GM12878 (cell line): ENCODE results near the gene PDE3B. TPM values are rescaled to one million over a fixed set of nuclear protein-coding genes. Genes with fewer than 3 reads are reported as not detected.

Experiments used
- ATAC-seq: fragments of 200-7000 bp; cut with Tn5 transposase; 3 replicates; pipeline ENCODE4 v1.9.1; 2020; ENCODE audit warnings: mild to moderate bottlenecking, moderate library complexity
- BruUV-seq: library from RNA; stranded (reverse); fragments of 400-500 nt; replicated peaks from 2 replicates; lab custom pipeline; 2021; lab: Mats Ljungman, UMichigan
- CTCF ChIA-PET: fragments of 300-600 bp; sonication (Branson Sonifier 250); formaldehyde crosslinking; extraction: SDS; loops from one replicate; lab custom pipeline; 2021; ENCODE audit warnings: inconsistent platforms; lab: Yijun Ruan, JAX
- POLR2A ChIA-PET: fragments of 350-600 bp; formaldehyde crosslinking; extraction: SDS; loops from one replicate; lab custom pipeline; 2021; ENCODE audit warnings: inconsistent platforms; lab: Charles Lee
- RAD21 ChIA-PET: fragments of 300-600 bp; sonication (Branson Sonifier 250); formaldehyde crosslinking; loops from one replicate; lab custom pipeline; 2023; ENCODE audit warnings: antibody characterized with exemption; ENCODE audit not compliant: unreplicated experiment; lab: Charles Lee
- SMC1A ChIA-PET: fragments of 300-600 bp; sonication (Branson Sonifier 250); formaldehyde crosslinking; loops from one replicate; lab custom pipeline; 2023; ENCODE audit not compliant: unreplicated experiment, uncharacterized antibody; lab: Charles Lee
- DNase-seq: peaks from one replicate; pipeline ENCODE4 v3.0.0-alpha.2; 2011; ENCODE audit warnings: low read depth, low spot score
- FAIRE-seq: peaks from 3 replicates; lab custom pipeline; 2011; peaks lifted over from hg19 to GRCh38; lab: Jason Lieb, UNC
- H2AFZ ChIP-seq: 2 replicates; pipeline ENCODE4 v1.6.0; 2011; ENCODE audit warnings: low read depth, low read length, control low read depth; ENCODE audit not compliant: control insufficient read depth
- H3K27ac ChIP-seq: 2 replicates; pipeline ENCODE4 v1.5.1; 2011; ENCODE audit warnings: control low read depth; ENCODE audit not compliant: control insufficient read depth, insufficient read depth
- H3K27me3 ChIP-seq, 2 experiments: replicated peaks in 1 of 2; 2 replicates each; pipeline versions ENCODE4 v1.6.0 to v1.6.1; 2011; ENCODE audit warnings: low read length in 1 of 2; ENCODE audit not compliant: control insufficient read depth in 2 of 2, insufficient read depth in 2 of 2
- H3K36me3 ChIP-seq, 2 experiments: 2 replicates each; pipeline ENCODE4 v1.5.1; 2011; ENCODE audit warnings: low read length in 1 of 2; ENCODE audit not compliant: control insufficient read depth in 2 of 2, insufficient read depth in 2 of 2
- H3K4me1 ChIP-seq: 2 replicates; pipeline ENCODE4 v1.6.1; 2011; ENCODE audit warnings: mild to moderate bottlenecking, low read length, moderate library complexity, mixed read lengths; ENCODE audit not compliant: control insufficient read depth, insufficient read depth
- H3K4me2 ChIP-seq: 2 replicates; pipeline ENCODE4 v1.6.0; 2011; ENCODE audit warnings: control low read depth; ENCODE audit not compliant: control insufficient read depth, insufficient read depth
- H3K4me3 ChIP-seq: fragments of 200-600 bp; sonication (generic); 2 replicates; pipeline ENCODE4 v1.5.1; 2016
- H3K79me2 ChIP-seq: 2 replicates; pipeline ENCODE4 v1.6.0; 2011; ENCODE audit warnings: low read length; ENCODE audit not compliant: control insufficient read depth, insufficient read depth
- H3K9ac ChIP-seq: 2 replicates; pipeline ENCODE4 v1.8.0; 2011; ENCODE audit warnings: low read length, control low read depth, mixed read lengths; ENCODE audit not compliant: control insufficient read depth, insufficient read depth
- H3K9me3 ChIP-seq: replicated peaks from 3 replicates; pipeline ENCODE4 v1.5.1; 2011; ENCODE audit warnings: mild to moderate bottlenecking, low read length; ENCODE audit not compliant: control insufficient read depth, insufficient read depth
- H4K20me1 ChIP-seq: 2 replicates; pipeline ENCODE4 v1.6.0; 2011; ENCODE audit not compliant: control insufficient read depth, insufficient read depth
- CBX3 ChIP-seq: fragments of 200-600 bp; sonication (generic); IDR thresholded peaks from 2 replicates; pipeline ENCODE4 v1.6.1; 2016; ENCODE audit warnings: low read depth, borderline replicate concordance
- EGR1 ChIP-seq, 2 experiments: IDR thresholded peaks; 1 replicate in 1 of 2; 2 replicates in 1 of 2; pipeline ENCODE4 v1.6.1; 2011 to 2012; ENCODE audit warnings: low read depth in 2 of 2, low read length in 2 of 2, borderline replicate concordance in 1 of 2, mild to moderate bottlenecking in 1 of 2, moderate library complexity in 1 of 2
- MYC ChIP-seq: IDR thresholded peaks from 2 replicates; pipeline ENCODE4 v1.6.1; 2011; ENCODE audit warnings: mild to moderate bottlenecking, low read length, moderate library complexity, inconsistent platforms; ENCODE audit not compliant: insufficient read depth, insufficient replicate concordance, insufficient read length, severe bottlenecking
- NBN ChIP-seq: fragments of 450-650 bp; IDR thresholded peaks from 2 replicates; pipeline ENCODE4 v1.6.1; 2016
- PBX3 ChIP-seq: IDR thresholded peaks from 2 replicates; pipeline ENCODE4 v1.6.1; 2011; ENCODE audit warnings: mild to moderate bottlenecking, low read depth, low read length, moderate library complexity; ENCODE audit not compliant: insufficient replicate concordance
- PML ChIP-seq: IDR thresholded peaks from 2 replicates; pipeline ENCODE4 v1.6.1; 2012; ENCODE audit warnings: low read length, inconsistent platforms
- SIN3A ChIP-seq: IDR thresholded peaks from 2 replicates; pipeline ENCODE4 v1.6.1; 2012; ENCODE audit warnings: low read depth, low read length, improper control_type of control experiment
- ZBTB4 ChIP-seq: fragments of 450-650 bp; formaldehyde crosslinking; IDR thresholded peaks from 2 replicates; pipeline ENCODE4 v1.4.0; 2022; ENCODE audit warnings: mild to moderate bottlenecking, moderate library complexity
- WGBS: methylation state at CpG from one replicate; pipeline ENCODE4 v1.1.6; 2016; ENCODE audit warnings: low lambda C conversion rate; ENCODE audit not compliant: insufficient replicate concordance, insufficient coverage; ENCODE audit errors: missing lambda C conversion rate; 5-methylcytosine and 5-hydroxymethylcytosine counted together
- in situ Hi-C: fragments of 300-500 bp; cut with MboI; formaldehyde crosslinking; loops from 9 replicates; pipeline ENCODE4 v1.14.3; 2018; ENCODE audit warnings: mixed read lengths
- intact Hi-C: fragments of 100-400 bp; cut with micrococcal nuclease; formaldehyde crosslinking; loops from one replicate; pipeline ENCODE4 v1.14.2; 2022; ENCODE audit not compliant: unreplicated experiment
- polyA plus RNA-seq, 11 experiments: library from polyadenylated mRNA; depleted of rRNA in 4 of 11; unstranded in 6 of 11; stranded (reverse) in 5 of 11; fragments of >200 nt; fragmentation: Nextera tagmentation in 4 of 11; fragmentation: Illumina TruSeq in 1 of 11; extraction: Ambion mirVana in 4 of 11; extraction: Trizol in 1 of 11; gene quantifications; 1 replicate in 1 of 11; 2 replicates in 10 of 11; pipeline versions ENCODE4 v1.2.1 to v1.2.3, GENCODE V29; 2011 to 2016; ENCODE audit warnings: inconsistent platforms in 2 of 11, missing spikeins in 2 of 11, low read depth in 1 of 11
- total RNA-seq, 4 experiments: library from RNA; depleted of rRNA in 3 of 4; stranded (reverse); fragments of >200 nt in 3 of 4; fragmentation: Illumina TruSeq in 1 of 4; extraction: Trizol in 1 of 4; gene quantifications; 2 replicates each; pipeline versions ENCODE4 v1.2.1 to v1.2.3, GENCODE V29; 2013 to 2021
- TF ChIP-seq, protein P1 (sequence below), 3 experiments: IDR thresholded peaks in 2 of 3; conservative IDR thresholded peaks in 1 of 3; 2 replicates each; pipeline ENCODE4 v1.5.1; 2011; ENCODE audit warnings: low read depth in 3 of 3, low read length in 3 of 3, mild to moderate bottlenecking in 3 of 3, control low read depth in 2 of 3, moderate library complexity in 2 of 3, inconsistent platforms in 1 of 3, mixed read lengths in 1 of 3; ENCODE audit not compliant: control insufficient read depth in 2 of 3, insufficient read depth in 1 of 3; ENCODE audit errors: extremely low read depth in 1 of 3

PDE3B gene
- total and polyA plus RNA-seq, 10 of the 15 experiments (the other 5 are each of a cell fraction or from before 2014, with no cell fraction given): 0.04 to 3.1 (median 1.9) TPM

- DNase-seq: no peak
- BruUV-seq: no TSS peak
- Histone ChIP-seq H3K4me1 (no peaks in the 10 kb centered on the region), H3K79me2 (no peaks in the 10 kb centered on the region), H3K9me3 (no peaks in the 10 kb centered on the region; the same call in 2 of the 3 replicates), H4K20me1 (no peaks in the 10 kb centered on the region), H3K4me2 (no peak overlapping the region), H3K27me3 (no peaks in the 10 kb centered on the region; a peak in 1 of 4 replicates), H3K9ac (no peak overlapping the region), H3K36me3 (no peaks in the 10 kb centered on the region), H3K27ac (no peak overlapping the region), H2AFZ (no peak overlapping the region), H3K4me3 (no peak overlapping the region)
- ChIA-PET CTCF (interaction anchor here (1.3 kb wide), 1 partner anchor 49 kb away, joined by 5 read pairs; no protein-coding TSS in a partner anchor), SMC1A (no interaction called here), RAD21 (no interaction called here), POLR2A (no interaction called here)
- no peak for TF ChIP-seq PBX3
- no peak for TF ChIP-seq EGR1 (IDR thresholded peaks at IDR 0.05; ENCODE audit: borderline replicate concordance in 1 of 2, low read depth in 2 of 2, low read length in 2 of 2)
- TF ChIP-seq CBX3: no peak
- no peak for TF ChIP-seq MYC
- TF ChIP-seq, protein P1, sequence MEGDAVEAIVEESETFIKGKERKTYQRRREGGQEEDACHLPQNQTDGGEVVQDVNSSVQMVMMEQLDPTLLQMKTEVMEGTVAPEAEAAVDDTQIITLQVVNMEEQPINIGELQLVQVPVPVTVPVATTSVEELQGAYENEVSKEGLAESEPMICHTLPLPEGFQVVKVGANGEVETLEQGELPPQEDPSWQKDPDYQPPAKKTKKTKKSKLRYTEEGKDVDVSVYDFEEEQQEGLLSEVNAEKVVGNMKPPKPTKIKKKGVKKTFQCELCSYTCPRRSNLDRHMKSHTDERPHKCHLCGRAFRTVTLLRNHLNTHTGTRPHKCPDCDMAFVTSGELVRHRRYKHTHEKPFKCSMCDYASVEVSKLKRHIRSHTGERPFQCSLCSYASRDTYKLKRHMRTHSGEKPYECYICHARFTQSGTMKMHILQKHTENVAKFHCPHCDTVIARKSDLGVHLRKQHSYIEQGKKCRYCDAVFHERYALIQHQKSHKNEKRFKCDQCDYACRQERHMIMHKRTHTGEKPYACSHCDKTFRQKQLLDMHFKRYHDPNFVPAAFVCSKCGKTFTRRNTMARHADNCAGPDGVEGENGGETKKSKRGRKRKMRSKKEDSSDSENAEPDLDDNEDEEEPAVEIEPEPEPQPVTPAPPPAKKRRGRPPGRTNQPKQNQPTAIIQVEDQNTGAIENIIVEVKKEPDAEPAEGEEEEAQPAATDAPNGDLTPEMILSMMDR (IDR thresholded peaks at IDR 0.05 in 2 of 3, conservative IDR thresholded peaks at IDR 0.05 in 1 of 3; ENCODE audit: control insufficient read depth in 2 of 3, extremely low read depth in 1 of 3, insufficient read depth in 1 of 3, low read depth in 3 of 3, low read length in 3 of 3): no peak
- TF ChIP-seq SIN3A: no peak
- TF ChIP-seq NBN: no peak
- TF ChIP-seq ZBTB4 (CRISPR knock-in tag): no peak
- TF ChIP-seq PML: no peak
- no peak for ATAC-seq
- intact Hi-C loops: no loop called here
- no peak for FAIRE-seq
- in situ Hi-C loops: no loop called here
- 35% methylated on average over 3 of the region's 3 CpGs for WGBS
Measured at GRCh38 chr11:14857621-14858020, 214.0 kb downstream of the PDE3B start.
